ENCODE data around the gene CALD1.

The CALD1 gene

DNA sequence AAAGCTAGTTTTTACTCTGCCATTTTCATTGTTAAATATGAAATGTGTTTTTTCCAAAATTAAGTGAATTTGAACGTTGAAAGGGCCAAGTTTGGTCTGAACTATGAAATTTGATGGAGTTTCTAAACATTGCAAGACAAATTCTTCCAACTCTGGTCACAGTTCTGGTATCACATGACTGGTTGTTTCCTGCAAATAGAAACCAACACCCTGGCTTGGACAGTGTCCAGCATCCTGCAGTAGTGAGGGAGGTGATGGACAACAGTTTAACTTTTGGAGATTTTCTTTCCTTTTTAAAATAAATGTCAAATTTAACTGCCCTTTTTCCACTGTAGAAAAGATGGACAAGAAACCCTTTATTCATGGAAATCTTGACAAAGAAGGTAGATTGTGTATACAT is 152.1 kb downstream of the CALD1 start:
- Histone ChIP-seq H3K4me2 (peak overlapping the region in 9 of 11 experiments; percentile 66 to 87 (median 78); a peak in 14 of 22 replicates), H3K27ac (peak overlapping the region in 3 of 11 experiments; percentile 76 to 86 (median 82); a peak in 2 of 22 replicates), H3K4me3 (no peak overlapping the region), H3K9me3 (replicated peaks in 1 of 11) (peaks cover 0 to 15% (median 4%) of the 10 kb centered on the region in 11 experiments; a peak in 6 of 22 replicates), H3K9ac (no peak overlapping the region), H3K4me1 (peaks cover 34 to 54% (median 49%) of the 10 kb centered on the region in 10 experiments), H4K20me1 (no peaks in the 10 kb centered on the region), H3K27me3 (no peaks in the 10 kb centered on the region), H3K36me3 (peaks cover 9 to 92% (median 58%) of the 10 kb centered on the region in 11 experiments)
- no peak for TF ChIP-seq Cebpa-rat (IDR thresholded peaks at IDR 0.05)

DNA sequence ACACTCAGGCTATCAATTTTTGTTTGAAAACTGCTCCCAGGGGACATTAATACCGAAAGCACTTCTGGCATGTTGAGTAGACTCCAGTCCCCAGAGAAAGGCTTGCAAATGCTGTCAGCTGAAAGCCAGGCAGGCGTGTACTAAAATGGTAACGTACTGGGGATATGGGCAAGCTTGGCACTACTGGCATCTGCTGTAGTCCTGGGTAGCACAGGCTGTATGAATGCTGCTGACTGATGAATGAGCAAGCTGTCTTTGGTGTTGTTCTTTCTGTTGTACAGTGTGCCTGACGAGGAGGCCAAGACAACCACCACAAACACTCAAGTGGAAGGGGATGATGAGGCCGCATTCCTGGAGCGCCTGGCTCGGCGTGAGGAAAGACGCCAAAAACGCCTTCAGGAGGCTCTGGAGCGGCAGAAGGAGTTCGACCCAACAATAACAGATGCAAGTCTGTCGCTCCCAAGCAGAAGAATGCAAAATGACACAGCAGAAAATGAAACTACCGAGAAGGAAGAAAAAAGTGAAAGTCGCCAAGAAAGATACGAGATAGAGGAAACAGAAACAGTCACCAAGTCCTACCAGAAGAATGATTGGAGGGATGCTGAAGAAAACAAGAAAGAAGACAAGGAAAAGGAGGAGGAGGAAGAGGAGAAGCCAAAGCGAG is 153.4 kb downstream of the CALD1 start:
- H3K27me3 ChIP-seq: no peaks in the 10 kb centered on the region
- H3K4me2 ChIP-seq: peak overlapping the region; percentile 66 to 87 (median 78)
- peaks cover 0 to 15% (median 4%) of the 10 kb centered on the region in 11 experiments; a peak in 6 of 22 replicates for H3K9me3 ChIP-seq (replicated peaks in 1 of 11)
- H3K4me1 ChIP-seq: peaks cover 39 to 68% (median 57%) of the 10 kb centered on the region in 10 experiments
- H3K4me3 ChIP-seq: peak overlapping the region; percentile 2 to 36 (median 18); a peak in 11 of 20 replicates
- no peak for TF ChIP-seq Cebpa-rat (IDR thresholded peaks at IDR 0.05)
- peaks cover 9 to 95% (median 71%) of the 10 kb centered on the region in 11 experiments for H3K36me3 ChIP-seq
- peak overlapping the region in 10 of 11 experiments; percentile 51 to 86 (median 76); a peak in 21 of 22 replicates for H3K27ac ChIP-seq
- no peaks in the 10 kb centered on the region for H4K20me1 ChIP-seq
- peak overlapping the region in 10 of 11 experiments; percentile 12 to 75 (median 55); a peak in 16 of 22 replicates for H3K9ac ChIP-seq

- Histone ChIP-seq H3K4me2 (peak overlapping the region; percentile 66 to 87 (median 78)), H3K27ac (peak overlapping the region in 10 of 11 experiments; percentile 51 to 86 (median 76); a peak in 21 of 22 replicates), H3K4me3 (peak overlapping the region in 9 of 10 experiments; percentile 2 to 36 (median 18); a peak in 9 of 20 replicates), H4K20me1 (no peaks in the 10 kb centered on the region), H3K36me3 (peaks cover 8 to 95% (median 72%) of the 10 kb centered on the region in 11 experiments), H3K27me3 (no peaks in the 10 kb centered on the region), H3K9ac (peak overlapping the region in 9 of 11 experiments; percentile 37 to 75 (median 55); a peak in 16 of 22 replicates), H3K9me3 (replicated peaks in 1 of 11) (peaks cover 0 to 14% (median 4%) of the 10 kb centered on the region in 11 experiments; a peak in 6 of 22 replicates), H3K4me1 (peaks cover 39 to 71% (median 58%) of the 10 kb centered on the region in 10 experiments)
- TF ChIP-seq Cebpa-rat (IDR thresholded peaks at IDR 0.05): no peak
Measured at GRCh38 chr7:134933460-134934068, 154.1 kb downstream of the CALD1 start.

DNA sequence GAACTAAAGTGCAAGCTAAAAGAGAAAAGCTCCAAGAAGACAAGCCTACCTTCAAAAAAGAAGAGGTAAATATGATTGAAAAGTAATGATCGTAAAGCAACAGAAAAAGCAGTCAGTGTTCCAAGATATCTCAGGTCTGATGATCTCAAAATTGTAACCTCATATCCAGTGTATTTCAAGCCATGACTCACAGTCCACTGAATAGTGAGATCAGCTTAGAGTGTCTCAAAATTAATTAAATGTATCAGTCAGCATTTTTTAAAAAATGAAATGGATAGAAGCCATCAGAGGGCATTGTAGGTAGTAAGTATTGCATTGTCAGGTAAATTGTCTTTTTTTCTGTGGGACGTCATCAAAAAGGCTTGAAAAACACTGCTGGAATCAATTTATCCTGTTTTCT is 156.3 kb downstream of the CALD1 start:
- Histone ChIP-seq H3K27ac (peak overlapping the region in 4 of 11 experiments; percentile 7 to 68 (median 41); a peak in 5 of 22 replicates), H3K9ac (no peak overlapping the region), H4K20me1 (no peaks in the 10 kb centered on the region), H3K4me1 (peaks cover 39 to 71% (median 57%) of the 10 kb centered on the region in 10 experiments), H3K36me3 (peaks cover 0 to 98% (median 65%) of the 10 kb centered on the region in 11 experiments; a peak in 18 of 22 replicates), H3K27me3 (no peaks in the 10 kb centered on the region), H3K4me3 (no peak overlapping the region), H3K9me3 (replicated peaks in 1 of 11) (peaks cover 0 to 10% (median 0%) of the 10 kb centered on the region in 11 experiments; a peak in 3 of 22 replicates), H3K4me2 (peak overlapping the region in 3 of 11 experiments; percentile 13 to 70 (median 44); a peak in 2 of 22 replicates)
- TF ChIP-seq Cebpa-rat (IDR thresholded peaks at IDR 0.05): no peak

DNA sequence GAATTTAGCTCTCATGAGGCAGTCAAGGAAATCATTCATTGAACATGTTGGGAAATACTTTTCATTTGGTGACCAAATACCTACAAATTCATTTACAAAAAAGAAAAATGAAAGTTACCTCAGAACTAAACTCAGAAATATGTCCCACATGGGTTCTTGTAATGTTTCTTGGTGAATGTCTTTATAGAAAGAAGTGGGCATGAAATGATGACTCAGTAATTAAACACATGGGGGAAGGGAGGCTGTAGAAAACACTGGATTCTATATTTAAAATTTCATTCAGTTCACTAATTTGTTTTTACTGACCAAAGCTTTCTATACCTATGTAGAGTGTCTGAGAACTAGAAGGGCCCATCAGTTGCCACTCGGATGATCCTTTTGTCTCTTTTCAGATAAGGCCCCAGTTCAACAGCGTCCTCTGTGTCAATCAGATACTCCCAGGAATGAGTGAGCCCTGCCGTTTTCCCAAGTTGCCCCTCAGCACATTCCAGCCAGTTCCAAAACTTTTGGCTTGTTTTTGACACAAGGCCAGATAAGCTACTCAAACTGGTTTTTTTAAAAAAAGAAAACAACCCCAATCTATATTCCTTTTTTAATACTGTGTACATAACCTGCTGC is 157.6 kb downstream of the CALD1 start:
- TF ChIP-seq Cebpa-rat (IDR thresholded peaks at IDR 0.05): no peak
- Histone ChIP-seq H3K4me1 (peaks cover 35 to 59% (median 48%) of the 10 kb centered on the region in 10 experiments), H3K4me2 (peak overlapping the region in 9 of 11 experiments; percentile 6 to 81 (median 44); a peak in 17 of 22 replicates), H3K9me3 (replicated peaks in 1 of 11) (peaks cover 0 to 4% (median 0%) of the 10 kb centered on the region in 11 experiments; a peak in 2 of 22 replicates), H3K36me3 (peaks cover 0 to 100% (median 72%) of the 10 kb centered on the region in 11 experiments; a peak in 19 of 22 replicates), H3K4me3 (no peak overlapping the region), H3K27ac (peak overlapping the region; percentile 33 to 82 (median 68); a peak in 20 of 22 replicates), H3K9ac (peak overlapping the region in 7 of 11 experiments; percentile 2 to 61 (median 46); a peak in 9 of 22 replicates), H3K27me3 (no peaks in the 10 kb centered on the region), H4K20me1 (no peaks in the 10 kb centered on the region)

DNA sequence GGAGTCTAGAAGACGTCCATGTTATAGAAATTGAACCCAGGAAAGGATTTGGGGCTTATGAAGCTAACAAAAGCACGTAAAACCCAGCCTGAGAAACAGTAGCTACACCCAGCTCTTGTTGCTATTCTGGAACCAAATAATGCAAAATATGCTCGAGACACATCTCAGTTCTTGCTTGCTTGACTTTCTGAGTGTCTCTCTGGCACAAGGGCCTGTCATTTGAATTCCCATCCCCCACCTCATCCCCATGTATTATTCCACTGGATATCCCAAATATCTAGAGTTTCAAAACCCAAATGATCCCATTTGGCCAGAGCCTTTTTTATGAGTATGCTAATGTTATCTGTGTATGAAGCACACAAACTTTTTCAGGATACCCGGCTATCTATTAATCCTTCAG is 158.7 kb downstream of the CALD1 start:
- no peaks in the 10 kb centered on the region for H4K20me1 ChIP-seq
- peaks cover 29 to 53% (median 41%) of the 10 kb centered on the region in 10 experiments for H3K4me1 ChIP-seq
- no peak overlapping the region for H3K9ac ChIP-seq
- no peaks in the 10 kb centered on the region for H3K9me3 ChIP-seq (replicated peaks in 1 of 11)
- peaks cover 0 to 96% (median 74%) of the 10 kb centered on the region in 11 experiments; a peak in 18 of 22 replicates for H3K36me3 ChIP-seq
- H3K4me2 ChIP-seq: peak overlapping the region in 3 of 11 experiments; percentile 61 to 81 (median 70); a peak in 4 of 22 replicates
- no peak for TF ChIP-seq Cebpa-rat (IDR thresholded peaks at IDR 0.05)
- H3K4me3 ChIP-seq: no peak overlapping the region
- no peaks in the 10 kb centered on the region for H3K27me3 ChIP-seq
- H3K27ac ChIP-seq: peak overlapping the region in 5 of 11 experiments; percentile 9 to 82 (median 68); a peak in 5 of 22 replicates

- Histone ChIP-seq H3K4me1 (peaks cover 19 to 52% (median 32%) of the 10 kb centered on the region in 10 experiments), H3K36me3 (peaks cover 0 to 91% (median 71%) of the 10 kb centered on the region in 11 experiments; a peak in 18 of 22 replicates), H3K4me2 (no peak overlapping the region), H3K27me3 (no peaks in the 10 kb centered on the region), H3K9ac (no peak overlapping the region), H4K20me1 (no peaks in the 10 kb centered on the region), H3K9me3 (replicated peaks in 1 of 11) (no peaks in the 10 kb centered on the region), H3K27ac (no peak overlapping the region), H3K4me3 (no peak overlapping the region)
- no peak for TF ChIP-seq Cebpa-rat (IDR thresholded peaks at IDR 0.05)
Measured at GRCh38 chr7:134939136-134939535, 159.7 kb downstream of the CALD1 start.

DNA sequence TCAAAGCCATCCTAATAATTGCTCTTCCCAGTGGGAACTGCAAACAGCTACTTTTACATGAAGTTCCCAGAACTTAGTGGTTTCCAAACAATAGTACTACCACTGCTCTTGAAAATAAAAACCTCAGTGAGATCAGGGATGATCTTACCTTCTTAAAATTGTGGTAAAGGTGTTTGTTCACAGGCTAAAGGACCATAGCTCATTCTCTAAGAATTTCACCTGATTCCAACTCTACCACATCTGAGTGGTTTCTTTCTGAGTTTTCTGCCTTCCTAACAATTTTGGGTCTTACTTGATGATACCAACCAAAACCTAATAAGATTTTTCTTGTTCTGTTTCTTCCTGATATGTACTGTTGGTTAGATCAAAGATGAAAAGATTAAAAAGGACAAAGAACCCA is 161.3 kb downstream of the CALD1 start:
- no peak overlapping the region for H3K4me3 ChIP-seq
- no peak overlapping the region for H3K9ac ChIP-seq
- H3K4me2 ChIP-seq: no peak overlapping the region
- peaks cover 20 to 52% (median 29%) of the 10 kb centered on the region in 10 experiments for H3K4me1 ChIP-seq
- no peaks in the 10 kb centered on the region for H4K20me1 ChIP-seq
- H3K27ac ChIP-seq: no peak overlapping the region
- peaks cover 0 to 90% (median 60%) of the 10 kb centered on the region in 11 experiments; a peak in 17 of 22 replicates for H3K36me3 ChIP-seq
- no peaks in the 10 kb centered on the region for H3K27me3 ChIP-seq
- no peaks in the 10 kb centered on the region for H3K9me3 ChIP-seq (replicated peaks in 1 of 11)
- TF ChIP-seq Cebpa-rat (IDR thresholded peaks at IDR 0.05): no peak

All from BLaER1 treated with 17β-estradiol and CSF1 and Interleukin-3, amounts not matched to agents 10 nM and 100 nM (cell line).